ENCODE data around the gene WSCD1.

- TF ChIP-seq POLR2A (IDR thresholded peaks at IDR 0.05; ENCODE audit: low read depth) (no peak), POLR2AphosphoS5 (IDR thresholded peaks at IDR 0.05) (no peak), EP300 (IDR thresholded peaks at IDR 0.05) (no peak)
Measured at GRCh38 chr17:6066183-6066948, 3.8 kb upstream of the WSCD1 start.
